Stimulated activated naive B cell treated with anti-CD40 and anti-IgM and Interleukin-4, amounts not matched to agents 10 μg/mL and 1 μg/mL and 100 μg/mL, for 72 hours (primary cell): ENCODE results near the gene GDI2.

ENCODE experiments used
- ATAC-seq, 2 donors: fragments of 150-1000 bp; cut with Tn5 transposase; replicated peaks; 2 replicates each; pipeline ENCODE4 v1.10.0; 2021; ENCODE audit warnings: moderate library complexity in 1 of 2
- DNase-seq: peaks from one replicate; pipeline ENCODE4 v3.0.0; 2021
- H3K27ac Mint-ChIP-seq: one replicate; pipeline ENCODE4 v1.8.0; 2022; ENCODE audit warnings: mild to moderate bottlenecking, mixed read lengths
- H3K27me3 Mint-ChIP-seq, 2 donors: one replicate each; pipeline ENCODE4 v1.8.0; 2022; ENCODE audit warnings: mixed read lengths in 2 of 2
- H3K36me3 Mint-ChIP-seq, 2 donors: one replicate each; pipeline ENCODE4 v1.8.0; 2022; ENCODE audit warnings: mixed read lengths in 2 of 2, mild to moderate bottlenecking in 1 of 2
- H3K4me1 Mint-ChIP-seq, 2 donors: one replicate each; pipeline ENCODE4 v1.8.0; 2022; ENCODE audit warnings: mixed read lengths in 2 of 2, mild to moderate bottlenecking in 1 of 2
- H3K4me3 Mint-ChIP-seq, 2 donors: one replicate each; pipeline ENCODE4 v1.8.0; 2022; ENCODE audit warnings: mild to moderate bottlenecking in 2 of 2, mixed read lengths in 2 of 2, moderate library complexity in 1 of 2
- H3K9me3 Mint-ChIP-seq, 2 donors: one replicate each; pipeline ENCODE4 v1.8.0; 2022; ENCODE audit warnings: mixed read lengths in 2 of 2, mild to moderate bottlenecking in 1 of 2

The GDI2 gene

DNA sequence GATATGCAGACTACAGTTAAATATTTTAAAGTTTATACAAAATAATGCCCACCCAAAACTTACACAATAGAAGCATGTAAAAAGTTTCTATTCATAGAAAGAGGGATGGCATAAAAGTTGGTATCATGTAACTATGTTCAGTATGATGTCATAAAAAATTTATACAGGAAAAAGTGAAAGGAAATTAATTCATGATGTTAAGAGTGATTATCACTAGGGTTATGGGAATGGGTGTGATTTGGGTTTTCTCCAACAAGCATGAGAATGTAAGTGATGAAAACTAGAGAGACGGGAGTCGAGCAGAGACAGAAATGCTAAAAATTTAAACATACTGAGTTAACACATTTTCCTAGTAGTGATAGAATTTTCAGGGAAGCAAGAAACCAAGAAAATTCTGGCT, 52.7 kb downstream of the GDI2 start:
- Mint-ChIP-seq H3K27ac (peak overlapping the region; percentile 91), H3K27me3 (no peaks in the 10 kb centered on the region), H3K4me3 (no peak overlapping the region), H3K4me1 (peaks cover 15 to 25% of the 10 kb centered on the region in 2 donors), H3K9me3 (no peaks in the 10 kb centered on the region), H3K36me3 (peaks cover 38 to 60% of the 10 kb centered on the region in 2 donors)
- DNase-seq (no peak), ATAC-seq (no peak)

DNA sequence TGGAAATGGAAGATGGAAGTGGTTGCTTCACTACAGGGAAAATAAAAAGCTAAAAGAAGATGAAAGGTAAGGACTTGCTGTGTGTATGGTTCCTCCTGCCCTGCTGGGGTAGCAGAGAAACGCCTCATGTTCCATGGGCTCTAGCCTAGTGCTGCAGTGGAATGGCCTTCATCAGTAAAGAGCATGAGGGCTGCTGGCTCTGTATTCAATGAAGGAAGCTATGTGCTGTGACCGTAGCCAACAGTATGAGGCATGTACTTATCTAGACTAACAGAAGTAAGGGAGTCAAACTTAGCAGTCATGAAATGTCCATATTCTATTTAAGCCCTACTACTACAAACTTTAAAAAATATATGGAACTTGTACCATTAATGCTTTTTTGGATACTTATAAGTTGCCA, 54.3 kb downstream of the GDI2 start:
- H3K9me3 Mint-ChIP-seq: no peaks in the 10 kb centered on the region
- H3K27me3 Mint-ChIP-seq: no peaks in the 10 kb centered on the region
- H3K4me3 Mint-ChIP-seq: no peak overlapping the region
- H3K4me1 Mint-ChIP-seq: peaks cover 8 to 12% of the 10 kb centered on the region in 2 donors
- DNase-seq (no peak), ATAC-seq (no peak)
- peaks cover 31 to 52% of the 10 kb centered on the region in 2 donors for H3K36me3 Mint-ChIP-seq
- peak overlapping the region; percentile 78 for H3K27ac Mint-ChIP-seq

DNA sequence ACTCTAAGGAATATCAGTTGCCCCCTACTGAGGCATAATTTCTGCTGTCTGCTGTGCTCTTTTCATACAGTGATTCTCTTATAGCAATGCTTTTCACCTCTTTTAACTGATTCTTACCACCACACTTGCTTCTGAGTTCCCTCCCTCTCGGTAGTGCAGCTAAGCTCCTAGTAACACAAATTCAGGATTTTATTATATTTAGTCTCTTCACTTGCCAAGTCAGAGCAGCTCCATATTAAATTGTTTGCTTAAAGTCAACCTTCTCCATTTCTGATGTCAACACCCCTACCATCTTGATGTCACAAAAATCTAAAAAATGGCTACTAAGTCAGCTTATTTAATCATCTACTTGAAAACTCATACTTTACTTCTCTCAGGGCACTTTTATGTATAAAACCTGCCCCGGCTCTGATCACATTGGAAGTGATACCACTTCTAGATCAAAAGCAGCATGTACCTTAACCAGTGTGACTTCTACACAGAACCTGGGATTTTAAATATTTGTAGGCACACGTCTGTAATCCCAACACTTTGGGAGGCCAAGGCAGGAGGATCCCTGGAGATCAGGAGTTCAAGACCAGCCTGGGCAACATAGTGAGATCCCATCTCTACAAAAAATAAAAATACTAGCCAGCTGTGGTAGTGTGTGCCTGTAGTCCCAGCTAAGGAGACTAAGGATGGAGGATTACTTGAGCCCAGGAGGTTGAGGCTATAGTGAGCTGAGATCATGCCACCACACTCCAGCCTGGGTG, 55.3 kb downstream of the GDI2 start:
- ATAC-seq: no peak
- DNase-seq: no peak
- Mint-ChIP-seq H3K4me1 (peaks cover 8 to 18% of the 10 kb centered on the region in 2 donors), H3K36me3 (peaks cover 39 to 61% of the 10 kb centered on the region in 2 donors), H3K9me3 (no peaks in the 10 kb centered on the region), H3K27me3 (no peaks in the 10 kb centered on the region), H3K27ac (peak overlapping the region; percentile 79), H3K4me3 (peak overlapping the region in 1 of 2 donors; percentile 13)

DNA sequence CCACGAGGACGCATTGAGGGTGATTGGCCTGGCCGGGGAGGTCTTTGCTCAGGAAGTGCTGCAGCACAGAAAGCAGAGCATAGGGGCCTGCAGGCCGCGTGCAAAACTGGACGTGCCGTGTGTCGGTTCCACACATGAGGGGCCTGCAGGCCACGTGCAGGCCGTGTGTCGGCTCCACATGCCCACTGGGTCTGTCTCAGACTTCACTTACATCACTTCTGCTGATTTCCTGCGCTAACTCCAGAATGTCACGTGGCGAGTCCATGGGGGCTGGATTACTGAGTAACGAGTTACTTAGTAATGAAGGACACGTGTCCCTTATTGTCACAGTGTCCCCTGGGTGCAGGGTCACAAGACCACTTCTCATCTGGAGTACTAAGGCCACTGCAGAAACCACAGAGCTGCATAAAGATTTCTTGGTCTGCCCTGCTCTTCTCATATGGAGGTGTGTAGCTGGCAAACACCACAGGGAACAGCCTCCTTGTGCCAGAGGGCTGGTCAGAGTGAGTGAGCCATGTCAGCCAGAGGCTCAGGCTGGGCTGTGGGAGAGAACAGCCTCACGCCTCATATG, 60.8 kb downstream of the GDI2 start:
- H3K4me1 Mint-ChIP-seq: peaks cover 7 to 19% of the 10 kb centered on the region in 2 donors
- peaks cover 38 to 66% of the 10 kb centered on the region in 2 donors for H3K36me3 Mint-ChIP-seq
- no peak for ATAC-seq
- H3K27ac Mint-ChIP-seq: peak overlapping the region; percentile 62
- no peaks in the 10 kb centered on the region for H3K27me3 Mint-ChIP-seq
- no peaks in the 10 kb centered on the region for H3K9me3 Mint-ChIP-seq
- no peak overlapping the region for H3K4me3 Mint-ChIP-seq
- no peak for DNase-seq

DNA sequence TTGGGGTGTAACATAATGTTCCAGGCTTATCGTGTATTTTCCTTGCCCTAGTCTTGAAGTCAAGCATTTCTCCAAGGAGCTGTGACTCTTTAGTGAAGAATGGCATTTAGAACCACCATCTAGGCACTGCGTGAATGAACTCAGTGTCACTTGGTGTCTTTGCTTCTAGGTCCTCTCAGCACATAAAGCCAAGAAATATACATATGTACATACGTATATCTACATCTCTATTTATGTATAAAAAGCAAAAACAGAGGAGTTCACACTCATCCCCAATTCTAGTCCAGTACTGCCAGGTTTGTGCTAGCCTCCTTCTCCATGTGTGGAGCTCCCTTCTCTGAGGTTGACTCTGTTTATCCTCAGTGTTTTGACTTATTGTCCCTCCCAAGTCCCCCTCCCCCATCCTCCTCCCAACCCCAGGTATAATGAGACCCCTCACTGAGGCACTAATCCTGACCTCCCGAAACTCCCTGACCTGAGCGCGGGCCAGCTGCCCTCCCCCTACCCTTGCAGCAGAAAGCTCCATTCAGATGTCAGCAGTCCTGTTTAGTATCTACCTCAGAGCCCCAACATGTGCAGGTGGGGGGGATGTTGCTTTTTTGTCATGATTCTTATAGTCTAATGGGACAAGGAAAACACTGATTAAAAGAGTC, 61.5 kb downstream of the GDI2 start:
- peak overlapping the region; percentile 20 for H3K27ac Mint-ChIP-seq
- no peak for ATAC-seq
- H3K36me3 Mint-ChIP-seq: peaks cover 40 to 68% of the 10 kb centered on the region in 2 donors
- no peaks in the 10 kb centered on the region for H3K9me3 Mint-ChIP-seq
- DNase-seq: no peak
- H3K4me3 Mint-ChIP-seq: no peak overlapping the region
- H3K4me1 Mint-ChIP-seq: peaks cover 7 to 19% of the 10 kb centered on the region in 2 donors
- H3K27me3 Mint-ChIP-seq: no peaks in the 10 kb centered on the region

DNA sequence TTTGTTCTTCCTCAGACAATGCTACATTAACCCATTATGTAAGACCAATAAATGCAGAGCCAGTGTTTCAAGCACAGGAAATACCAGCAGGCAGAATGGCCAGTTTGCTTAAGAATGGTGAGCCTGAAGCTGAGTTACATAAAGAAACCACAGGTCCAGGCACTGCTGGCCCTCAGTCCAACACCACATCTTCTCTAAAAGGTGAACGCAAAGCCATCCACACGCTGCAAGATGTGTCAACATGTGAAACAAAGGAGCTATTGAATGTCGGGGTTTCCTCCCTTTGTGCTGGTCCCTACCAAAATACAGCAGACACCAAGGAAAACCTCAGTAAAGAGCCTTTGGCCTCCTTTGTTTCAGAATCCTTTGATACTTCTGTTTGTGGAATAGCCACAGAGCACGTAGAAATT, 64.8 kb downstream of the GDI2 start:
- H3K4me1 Mint-ChIP-seq: peaks cover 7 to 11% of the 10 kb centered on the region in 2 donors
- DNase-seq: no peak
- ATAC-seq: no peak
- no peak overlapping the region for H3K4me3 Mint-ChIP-seq
- H3K36me3 Mint-ChIP-seq: peaks cover 36 to 67% of the 10 kb centered on the region in 2 donors
- H3K27ac Mint-ChIP-seq: peak overlapping the region; percentile 20
- no peaks in the 10 kb centered on the region for H3K27me3 Mint-ChIP-seq
- no peaks in the 10 kb centered on the region for H3K9me3 Mint-ChIP-seq

DNA sequence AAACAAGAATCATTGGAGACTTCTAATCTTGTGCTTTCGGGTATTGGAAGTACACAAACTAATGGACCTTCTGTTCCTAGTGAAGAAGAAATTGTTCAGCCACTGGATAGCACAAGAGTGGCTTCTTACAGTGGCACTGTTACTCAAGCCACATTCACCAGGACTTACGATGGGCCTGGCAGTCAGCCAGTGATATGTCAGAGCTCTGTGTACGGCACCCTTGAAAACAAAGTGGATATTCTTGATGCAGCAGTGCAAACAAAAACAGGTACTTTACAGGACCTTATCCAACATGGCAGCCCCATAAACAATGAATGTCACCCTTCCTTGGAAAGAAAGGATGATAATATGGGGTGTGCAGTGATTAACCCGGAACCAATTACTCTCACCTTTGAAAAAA, 67.0 kb downstream of the GDI2 start:
- Mint-ChIP-seq H3K27me3 (no peaks in the 10 kb centered on the region), H3K4me1 (peaks cover 4 to 5% of the 10 kb centered on the region in 2 donors), H3K9me3 (no peaks in the 10 kb centered on the region), H3K36me3 (peaks cover 21 to 60% of the 10 kb centered on the region in 2 donors), H3K4me3 (no peak overlapping the region), H3K27ac (no peak overlapping the region)
- DNase-seq: no peak
- no peak for ATAC-seq

DNA sequence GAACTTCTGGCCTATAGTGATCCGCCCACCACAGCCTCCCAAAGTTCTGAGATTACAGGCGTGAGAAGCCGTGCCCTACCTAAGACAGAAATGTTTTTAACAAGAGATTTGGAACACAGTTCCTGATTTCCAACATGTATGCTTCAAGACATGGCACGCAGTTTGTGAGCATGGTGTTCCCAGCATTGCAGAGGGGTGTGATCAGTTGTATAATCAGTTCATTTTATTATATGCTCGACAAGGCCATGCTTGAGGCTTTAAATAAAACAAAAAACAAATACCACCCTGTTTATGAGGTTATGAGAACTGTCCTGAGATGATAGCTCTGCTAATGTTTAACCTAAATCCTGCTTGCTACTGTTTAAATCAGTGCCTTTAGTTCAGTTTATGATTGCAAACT, 68.4 kb downstream of the GDI2 start:
- Mint-ChIP-seq H3K4me3 (no peak overlapping the region), H3K27ac (no peak overlapping the region), H3K9me3 (no peaks in the 10 kb centered on the region), H3K4me1 (peaks cover 15 to 17% of the 10 kb centered on the region in 2 donors), H3K27me3 (no peaks in the 10 kb centered on the region), H3K36me3 (peaks cover 32 to 64% of the 10 kb centered on the region in 2 donors)
- ATAC-seq (no peak), DNase-seq (no peak)

DNA sequence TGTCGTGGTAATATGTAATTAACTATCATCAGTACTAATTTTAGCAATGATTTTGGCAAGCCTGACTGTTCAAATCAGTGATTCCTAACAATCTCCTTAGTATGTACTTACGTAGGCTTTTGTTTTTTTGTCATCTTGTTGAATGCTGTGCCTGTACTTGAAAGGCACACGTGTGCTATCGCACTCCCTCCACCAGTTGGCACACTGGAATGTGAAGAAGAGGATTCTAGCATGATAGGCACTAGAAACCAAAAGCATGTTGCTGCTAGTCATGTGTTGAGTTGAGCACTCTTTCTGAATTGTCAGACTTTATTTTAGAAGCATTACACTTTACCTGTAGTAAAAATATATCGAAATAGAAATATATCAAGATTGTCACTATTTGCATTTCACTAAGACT, 69.5 kb downstream of the GDI2 start:
- DNase-seq (no peak), ATAC-seq (no peak)
- Mint-ChIP-seq H3K27me3 (no peaks in the 10 kb centered on the region), H3K27ac (no peak overlapping the region), H3K36me3 (peaks cover 26 to 63% of the 10 kb centered on the region in 2 donors), H3K4me1 (peaks cover 12 to 22% of the 10 kb centered on the region in 2 donors), H3K9me3 (no peaks in the 10 kb centered on the region), H3K4me3 (no peak overlapping the region)

DNA sequence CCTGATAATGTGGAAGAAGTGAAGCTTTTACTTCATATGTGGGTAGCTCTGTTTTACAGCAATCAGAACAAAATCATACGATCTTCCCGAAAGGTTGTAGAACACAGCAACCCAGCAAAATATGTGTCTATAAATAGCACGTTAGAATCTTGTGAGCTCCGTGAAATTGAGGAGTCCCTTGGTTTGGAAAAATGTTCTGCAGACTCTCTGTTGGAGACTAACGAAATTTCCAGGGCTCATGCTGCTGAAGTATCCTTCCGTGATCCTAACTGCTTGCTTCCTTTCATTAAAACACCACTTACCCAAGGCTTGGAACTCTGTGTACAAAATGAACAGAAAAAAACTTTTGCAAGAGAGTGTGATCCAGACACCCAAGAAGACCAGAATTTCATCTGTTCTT, 71.1 kb downstream of the GDI2 start:
- ATAC-seq (no peak), DNase-seq (no peak)
- no peak overlapping the region for H3K4me3 Mint-ChIP-seq
- peak overlapping the region; percentile 20 for H3K27ac Mint-ChIP-seq
- H3K36me3 Mint-ChIP-seq: peaks cover 21 to 58% of the 10 kb centered on the region in 2 donors
- no peaks in the 10 kb centered on the region for H3K9me3 Mint-ChIP-seq
- H3K27me3 Mint-ChIP-seq: no peaks in the 10 kb centered on the region
- peaks cover 16 to 26% of the 10 kb centered on the region in 2 donors for H3K4me1 Mint-ChIP-seq

DNA sequence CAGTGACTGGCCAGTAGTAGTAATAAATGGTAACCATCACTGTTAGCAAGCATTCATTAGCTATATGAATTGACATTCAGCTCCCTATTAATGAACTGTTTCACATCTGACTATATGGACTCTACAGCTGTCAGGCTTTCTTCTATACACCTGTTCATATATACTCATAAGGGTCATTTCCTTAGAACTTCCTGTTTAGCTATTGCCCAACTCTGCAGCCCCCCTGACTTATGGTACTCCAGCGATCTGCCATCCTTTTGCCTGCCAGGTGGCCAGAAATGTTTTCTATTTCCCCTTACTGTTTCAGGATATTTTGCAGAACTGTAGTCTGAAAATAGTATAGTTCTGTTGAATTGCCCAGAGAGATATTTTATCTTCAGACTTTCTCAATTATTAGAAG, 72.0 kb downstream of the GDI2 start:
- no peaks in the 10 kb centered on the region for H3K9me3 Mint-ChIP-seq
- H3K36me3 Mint-ChIP-seq: peaks cover 24 to 55% of the 10 kb centered on the region in 2 donors
- peak overlapping the region; percentile 26 for H3K27ac Mint-ChIP-seq
- H3K4me1 Mint-ChIP-seq: peaks cover 16 to 32% of the 10 kb centered on the region in 2 donors
- peak; percentile 94 to 96 for ATAC-seq
- H3K4me3 Mint-ChIP-seq: no peak overlapping the region
- no peaks in the 10 kb centered on the region for H3K27me3 Mint-ChIP-seq
- no peak for DNase-seq

DNA sequence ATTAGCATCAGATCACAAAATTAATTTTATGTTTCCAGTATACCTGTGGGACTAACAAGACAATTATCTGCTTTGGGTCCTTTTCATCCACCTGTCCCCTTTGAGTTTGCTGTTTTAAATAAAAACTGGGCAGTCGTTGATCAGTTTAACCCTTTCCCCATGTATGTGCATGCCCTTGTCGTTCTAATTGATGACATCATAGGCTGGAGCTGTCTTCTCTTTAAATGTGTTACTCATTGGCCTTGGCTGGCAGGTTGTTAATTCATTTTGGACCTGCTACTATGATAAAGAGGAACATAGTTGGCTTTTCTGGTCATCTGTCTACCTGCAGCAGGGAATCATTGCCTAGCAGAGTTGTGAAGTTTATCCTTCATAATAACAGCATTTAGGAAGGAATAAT, 74.8 kb downstream of the GDI2 start:
- ATAC-seq: no peak
- no peak for DNase-seq
- Mint-ChIP-seq H3K36me3 (peaks cover 29 to 58% of the 10 kb centered on the region in 2 donors), H3K4me3 (no peak overlapping the region), H3K4me1 (peaks cover 18 to 39% of the 10 kb centered on the region in 2 donors), H3K27ac (no peak overlapping the region), H3K9me3 (no peaks in the 10 kb centered on the region), H3K27me3 (no peaks in the 10 kb centered on the region)

DNA sequence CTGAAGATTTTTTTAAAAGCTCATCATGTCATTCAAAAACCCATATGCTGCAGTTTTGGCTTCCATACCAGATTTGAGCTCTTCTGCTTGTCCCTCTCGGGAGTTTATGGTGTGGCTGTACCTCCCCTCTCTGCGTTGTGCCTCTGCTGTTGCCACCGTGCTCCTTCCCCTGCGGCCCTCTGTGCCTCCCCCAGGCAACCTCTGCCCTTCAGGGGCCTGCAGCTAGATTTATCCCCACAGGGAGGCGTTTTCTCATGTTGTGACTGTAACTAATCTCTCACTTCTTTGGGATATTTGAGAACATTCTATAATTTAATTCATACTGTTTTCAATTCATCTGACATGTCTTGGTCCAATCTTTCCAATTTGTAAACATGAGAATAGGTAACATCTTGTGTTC, 75.9 kb downstream of the GDI2 start:
- H3K4me1 Mint-ChIP-seq: peaks cover 18 to 39% of the 10 kb centered on the region in 2 donors
- H3K9me3 Mint-ChIP-seq: no peaks in the 10 kb centered on the region
- DNase-seq: no peak
- H3K36me3 Mint-ChIP-seq: peaks cover 29 to 58% of the 10 kb centered on the region in 2 donors
- ATAC-seq: no peak
- no peak overlapping the region for H3K4me3 Mint-ChIP-seq
- H3K27me3 Mint-ChIP-seq: no peaks in the 10 kb centered on the region
- peak overlapping the region; percentile 84 for H3K27ac Mint-ChIP-seq

DNA sequence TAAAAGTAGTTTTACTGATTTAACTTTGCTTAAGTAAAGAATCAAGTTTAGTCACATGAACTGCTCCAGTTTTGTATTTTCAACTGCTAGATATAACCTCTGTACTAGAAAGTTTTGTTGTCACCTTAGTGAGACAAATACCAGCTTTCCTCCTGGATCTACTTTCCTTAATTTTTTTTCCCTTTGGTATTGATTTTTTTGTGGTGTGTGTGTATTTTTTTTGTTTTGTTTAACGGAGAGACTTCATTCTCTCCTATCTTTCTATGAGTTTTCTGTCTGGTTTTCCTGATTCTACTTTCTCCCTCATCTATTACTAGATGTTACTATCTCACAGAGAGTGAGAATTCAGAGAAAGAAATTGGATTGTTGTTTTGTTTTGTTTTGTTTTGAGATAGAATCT, 76.6 kb downstream of the GDI2 start:
- Mint-ChIP-seq H3K4me1 (peaks cover 19 to 42% of the 10 kb centered on the region in 2 donors), H3K27me3 (no peaks in the 10 kb centered on the region), H3K4me3 (no peak overlapping the region), H3K36me3 (peaks cover 33 to 59% of the 10 kb centered on the region in 2 donors), H3K27ac (peak overlapping the region; percentile 53), H3K9me3 (no peaks in the 10 kb centered on the region)
- DNase-seq (no peak), ATAC-seq (no peak)

DNA sequence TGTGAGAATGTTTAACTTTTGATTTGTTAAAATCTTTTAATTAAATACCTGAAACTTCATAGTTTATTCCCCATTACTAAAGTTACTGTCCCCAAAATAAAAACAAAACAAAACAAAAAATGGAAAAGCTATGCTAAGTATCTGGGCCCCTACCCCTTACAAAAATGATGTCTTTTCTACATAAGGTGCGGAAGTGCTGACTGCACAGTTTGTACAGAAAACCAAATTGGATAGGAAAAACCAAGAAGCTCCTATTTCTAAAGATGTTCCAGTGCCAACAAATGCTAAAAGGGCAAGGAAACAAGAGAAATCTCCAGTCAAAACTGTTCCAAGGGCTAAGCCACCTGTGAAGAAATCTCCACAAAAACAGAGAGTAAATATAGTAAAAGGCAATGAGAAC, 78.1 kb downstream of the GDI2 start:
- H3K27ac Mint-ChIP-seq: no peak overlapping the region
- peaks cover 17 to 42% of the 10 kb centered on the region in 2 donors for H3K4me1 Mint-ChIP-seq
- H3K9me3 Mint-ChIP-seq: no peaks in the 10 kb centered on the region
- DNase-seq (no peak), ATAC-seq (no peak)
- H3K4me3 Mint-ChIP-seq: no peak overlapping the region
- peaks cover 33 to 58% of the 10 kb centered on the region in 2 donors for H3K36me3 Mint-ChIP-seq
- H3K27me3 Mint-ChIP-seq: no peaks in the 10 kb centered on the region
